ENCODE measurements around the gene RHOT2.

GRCh38 chr16:648071-648780, 19.7 kb upstream of the RHOT2 start:
- TF ChIP-seq EZH2 (IDR thresholded peaks at IDR 0.05; ENCODE audit: low read depth) = no peak
- peak; percentile 73 for TF ChIP-seq CTCF (conservative IDR thresholded peaks at IDR 0.05)

All from PC-9 (cell line).